HG03025 (cell line): ENCODE results near the gene NDC1.
"Not testable (repeated sequence)": the region's sequence is repeated elsewhere in the genome, so short reads cannot be mapped to it uniquely, and the experiment has no call there.

Experiments used
- ATAC-seq: cut with Tn5 transposase; IDR thresholded peaks from one replicate; pipeline ENCODE4 v1.9.1; 2021; ENCODE audit warnings: mild to moderate bottlenecking, moderate library complexity; ENCODE audit not compliant: unreplicated experiment, low FRiP score

NDC1 gene

GRCh38 chr1:53833393-53833792 is 4.7 kb downstream of the NDC1 start:
- ATAC-seq = no peak

- ATAC-seq = no peak
These were observed 11.7 kb downstream of the NDC1 start for GRCh38 chr1:53826367-53826766.

GRCh38 chr1:53825306-53825705 is 12.8 kb downstream of the NDC1 start:
- no peak for ATAC-seq

GRCh38 chr1:53822931-53823330 is 15.2 kb downstream of the NDC1 start:
- ATAC-seq = no peak

GRCh38 chr1:53821380-53821779 is 16.7 kb downstream of the NDC1 start:
- ATAC-seq = no peak

- no peak for ATAC-seq
These were observed 18.7 kb downstream of the NDC1 start for GRCh38 chr1:53819387-53819786.

- not testable (repeated sequence) for ATAC-seq
These were observed 21.5 kb downstream of the NDC1 start for GRCh38 chr1:53816584-53816983.

- not testable (repeated sequence) for ATAC-seq
These were observed 22.6 kb downstream of the NDC1 start for GRCh38 chr1:53815484-53815883.

GRCh38 chr1:53811414-53811851 is 26.7 kb downstream of the NDC1 start:
- ATAC-seq = no peak

GRCh38 chr1:53810497-53810896 is 27.6 kb downstream of the NDC1 start:
- no peak for ATAC-seq

GRCh38 chr1:53810007-53810406 is 28.1 kb downstream of the NDC1 start:
- no peak for ATAC-seq

GRCh38 chr1:53807916-53808315 is 30.2 kb downstream of the NDC1 start:
- no peak for ATAC-seq

GRCh38 chr1:53804791-53805505 is 33.1 kb downstream of the NDC1 start:
- ATAC-seq = no peak

GRCh38 chr1:53804181-53804580 is 33.9 kb downstream of the NDC1 start:
- no peak for ATAC-seq

GRCh38 chr1:53800621-53801020 is 37.5 kb downstream of the NDC1 start:
- ATAC-seq = no peak

GRCh38 chr1:53799141-53799540 is 39.0 kb downstream of the NDC1 start:
- no peak for ATAC-seq

- ATAC-seq = no peak
These were observed 45.3 kb downstream of the NDC1 start for GRCh38 chr1:53792806-53793205.

GRCh38 chr1:53787655-53788054 is 50.4 kb downstream of the NDC1 start:
- no peak for ATAC-seq

GRCh38 chr1:53783056-53783455 is 55.0 kb downstream of the NDC1 start:
- ATAC-seq = no peak

- ATAC-seq = no peak
These were observed 56.4 kb downstream of the NDC1 start for GRCh38 chr1:53781654-53782053.

- ATAC-seq = no peak
These were observed 60.8 kb downstream of the NDC1 start for GRCh38 chr1:53777272-53777671.

GRCh38 chr1:53771648-53772047 is 66.4 kb downstream of the NDC1 start:
- ATAC-seq = no peak

- ATAC-seq = no peak
These were observed 68.3 kb downstream of the NDC1 start for GRCh38 chr1:53769780-53770179.
